ENCODE results near the gene EVA1B. TPM values are rescaled to one million over a fixed set of nuclear protein-coding genes. Genes with fewer than 3 reads are reported as not detected.

Gene EVA1B
- total RNA-seq, 1 donor from 2014 or later: 251 TPM

- TF ChIP-seq, protein P1, sequence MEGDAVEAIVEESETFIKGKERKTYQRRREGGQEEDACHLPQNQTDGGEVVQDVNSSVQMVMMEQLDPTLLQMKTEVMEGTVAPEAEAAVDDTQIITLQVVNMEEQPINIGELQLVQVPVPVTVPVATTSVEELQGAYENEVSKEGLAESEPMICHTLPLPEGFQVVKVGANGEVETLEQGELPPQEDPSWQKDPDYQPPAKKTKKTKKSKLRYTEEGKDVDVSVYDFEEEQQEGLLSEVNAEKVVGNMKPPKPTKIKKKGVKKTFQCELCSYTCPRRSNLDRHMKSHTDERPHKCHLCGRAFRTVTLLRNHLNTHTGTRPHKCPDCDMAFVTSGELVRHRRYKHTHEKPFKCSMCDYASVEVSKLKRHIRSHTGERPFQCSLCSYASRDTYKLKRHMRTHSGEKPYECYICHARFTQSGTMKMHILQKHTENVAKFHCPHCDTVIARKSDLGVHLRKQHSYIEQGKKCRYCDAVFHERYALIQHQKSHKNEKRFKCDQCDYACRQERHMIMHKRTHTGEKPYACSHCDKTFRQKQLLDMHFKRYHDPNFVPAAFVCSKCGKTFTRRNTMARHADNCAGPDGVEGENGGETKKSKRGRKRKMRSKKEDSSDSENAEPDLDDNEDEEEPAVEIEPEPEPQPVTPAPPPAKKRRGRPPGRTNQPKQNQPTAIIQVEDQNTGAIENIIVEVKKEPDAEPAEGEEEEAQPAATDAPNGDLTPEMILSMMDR (IDR thresholded peaks at IDR 0.05): peak; percentile 63 to 71 (median 70)
- H3K9me3 ChIP-seq: no peaks in the 10 kb centered on the region
- H3K4me3 ChIP-seq: no peak overlapping the region
- intact Hi-C loops (cut with DNase I): loop anchor here (1.0 kb wide), 3 partner anchors 97 to 186 kb away; no protein-coding TSS in a partner anchor
- H3K4me1 ChIP-seq: peaks cover 3 to 4% of the 10 kb centered on the region in 2 donors
- peaks cover 51 to 68% of the 10 kb centered on the region in 2 donors for H3K36me3 ChIP-seq
- peak in 1 of 2 donors; percentile 86 for DNase-seq (ENCODE audit: low spot score in 2 of 2)
- H3K27me3 ChIP-seq: no peaks in the 10 kb centered on the region
- peak overlapping the region in 1 of 2 donors; percentile 20 for H3K27ac ChIP-seq
Observed at GRCh38 chr1:36285443-36286101, 37.9 kb downstream of the EVA1B start.

GRCh38 chr1:36284517-36284916 lies 38.9 kb downstream of the EVA1B start:
- no peaks in the 10 kb centered on the region for H3K9me3 ChIP-seq
- DNase-seq (ENCODE audit: low spot score in 2 of 2): no peak
- no peaks in the 10 kb centered on the region for H3K27me3 ChIP-seq
- TF ChIP-seq, protein P1 (IDR thresholded peaks at IDR 0.05): no peak
- H3K4me1 ChIP-seq: peaks cover 3 to 13% of the 10 kb centered on the region in 2 donors
- intact Hi-C loops (cut with DNase I): loop anchor here (5.0 kb wide), 1 partner anchor 62 kb away; the partner anchor contains the start of gene THRAP3
- peaks cover 42 to 58% of the 10 kb centered on the region in 2 donors for H3K36me3 ChIP-seq
- H3K4me3 ChIP-seq: no peak overlapping the region
- no peak overlapping the region for H3K27ac ChIP-seq

DNA sequence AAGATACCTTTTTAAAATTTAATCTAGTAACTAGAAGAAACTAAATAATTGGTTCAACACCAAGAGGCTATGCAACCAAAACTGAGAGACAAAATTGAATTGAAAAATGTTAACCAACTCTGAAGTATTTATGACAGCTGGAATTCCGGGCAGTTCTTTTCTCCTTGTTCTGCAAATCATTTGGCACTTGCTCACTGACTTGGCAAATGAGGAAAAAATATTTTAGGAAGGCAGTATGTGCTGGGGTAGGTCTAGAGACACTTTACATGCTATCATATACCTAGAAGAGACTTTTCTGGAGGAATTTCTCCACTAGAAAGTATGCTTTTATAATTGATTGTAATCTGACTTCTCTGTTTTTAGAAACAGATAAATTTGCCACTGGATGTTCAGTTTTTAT lies 39.4 kb downstream of the EVA1B start:
- Histone ChIP-seq H3K4me3 (no peak overlapping the region), H3K9me3 (no peaks in the 10 kb centered on the region), H3K27me3 (no peaks in the 10 kb centered on the region), H3K36me3 (peaks cover 38 to 53% of the 10 kb centered on the region in 2 donors), H3K4me1 (peaks cover 3 to 14% of the 10 kb centered on the region in 2 donors), H3K27ac (peak overlapping the region in 1 of 2 donors; percentile 12)
- no peak for DNase-seq (ENCODE audit: low spot score in 2 of 2)
- TF ChIP-seq, protein P1 (IDR thresholded peaks at IDR 0.05): no peak
- intact Hi-C loops (cut with DNase I): loop anchor here (5.0 kb wide), 1 partner anchor 62 kb away; the partner anchor contains the start of gene THRAP3

DNA sequence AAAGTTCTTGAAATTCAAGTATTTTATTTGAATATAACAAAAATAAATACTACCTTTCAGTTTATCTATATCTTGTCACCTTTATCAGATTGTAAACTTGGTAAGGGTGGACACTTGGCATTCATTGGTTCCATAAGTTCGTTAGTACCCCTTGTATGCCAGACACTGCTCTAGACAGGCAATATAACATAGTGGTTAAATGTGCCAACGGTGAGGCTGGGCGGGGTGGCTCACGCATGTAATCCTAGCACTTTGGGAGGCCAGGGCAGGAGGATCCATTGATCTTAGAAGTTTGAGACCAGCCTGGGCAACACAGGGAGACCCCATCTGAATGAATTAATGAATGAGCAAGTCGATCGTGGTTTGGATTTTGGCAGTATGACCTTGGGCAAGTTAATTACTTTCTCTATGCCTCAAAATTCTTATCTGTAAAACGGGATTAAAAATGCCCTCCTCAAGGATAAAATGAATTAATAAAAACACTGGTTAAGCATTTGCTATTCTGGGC lies 43.6 kb downstream of the EVA1B start:
- H3K4me1 ChIP-seq: peaks cover 3 to 14% of the 10 kb centered on the region in 2 donors
- intact Hi-C loops (cut with DNase I): loop anchor here (5.0 kb wide), 1 partner anchor 58 kb away; the partner anchor contains the start of gene THRAP3
- no peaks in the 10 kb centered on the region for H3K27me3 ChIP-seq
- H3K4me3 ChIP-seq: no peak overlapping the region
- peak overlapping the region; percentile 16 to 42 for H3K27ac ChIP-seq
- peaks cover 8 to 22% of the 10 kb centered on the region in 2 donors for H3K36me3 ChIP-seq
- H3K9me3 ChIP-seq: no peaks in the 10 kb centered on the region
- no peak for DNase-seq (ENCODE audit: low spot score in 2 of 2)
- TF ChIP-seq, protein P1 (IDR thresholded peaks at IDR 0.05): no peak

GRCh38 chr1:36279110-36279788 lies 44.2 kb downstream of the EVA1B start:
- Histone ChIP-seq H3K36me3 (peaks cover 8 to 16% of the 10 kb centered on the region in 2 donors), H3K27ac (peak overlapping the region in 1 of 2 donors; percentile 16), H3K4me1 (peaks cover 3 to 10% of the 10 kb centered on the region in 2 donors), H3K4me3 (no peak overlapping the region), H3K27me3 (no peaks in the 10 kb centered on the region), H3K9me3 (no peaks in the 10 kb centered on the region)
- intact Hi-C loops (cut with DNase I): no loop called here
- TF ChIP-seq, protein P1 (IDR thresholded peaks at IDR 0.05): no peak
- DNase-seq (ENCODE audit: low spot score in 2 of 2): no peak

Measured in ascending aorta (tissue), 2 donors.